HEK293 (cell line): ENCODE results near the gene STK24.

Experiments
- CTCF ChIA-PET: fragments of 350-600 bp; formaldehyde crosslinking; extraction: SDS; loops from one replicate; lab custom pipeline; 2021; ENCODE audit warnings: antibody characterized with exemption; lab: Yijun Ruan, JAX
- POLR2A ChIA-PET: fragments of 300-600 bp; formaldehyde crosslinking; extraction: SDS; loops from one replicate; lab custom pipeline; 2020; ENCODE audit warnings: antibody characterized with exemption, inconsistent platforms; lab: Yijun Ruan, JAX
- H3K27ac ChIP-seq: fragments of 200-500 bp; sonication (Bioruptor generic); 2 replicates; pipeline ENCODE4 v1.5.1; 2014; ENCODE audit warnings: low read depth, low read length, control low read depth, inconsistent platforms; ENCODE audit errors: extremely low read depth
- H3K36me3 ChIP-seq, 2 experiments: fragments of 200-500 bp in 1 of 2; sonication (Bioruptor generic) in 1 of 2; 1 replicate in 1 of 2; 2 replicates in 1 of 2; pipeline ENCODE4 v1.5.1; 2014 to 2017; ENCODE audit warnings: inconsistent platforms in 2 of 2, low read length in 2 of 2; ENCODE audit not compliant: control insufficient read depth in 2 of 2, insufficient read depth in 1 of 2
- H3K4me1 ChIP-seq: fragments of 200-500 bp; sonication (Bioruptor generic); 2 replicates; pipeline ENCODE4 v1.5.1; 2014; ENCODE audit warnings: mild to moderate bottlenecking, low read length, inconsistent platforms; ENCODE audit not compliant: control insufficient read depth, insufficient read depth
- H3K4me3 ChIP-seq: 2 replicates; pipeline ENCODE4 v1.5.1; 2011; ENCODE audit warnings: low read depth, mild to moderate bottlenecking, control low read depth, low read length, moderate library complexity
- H3K9me3 ChIP-seq: fragments of 200-500 bp; sonication (Bioruptor generic); 2 replicates; pipeline ENCODE4 v1.5.1; 2014; ENCODE audit warnings: low read depth, low read length, inconsistent platforms; ENCODE audit not compliant: control insufficient read depth, insufficient read depth
- SCRT1 ChIP-seq: fragments of 450-650 bp; formaldehyde crosslinking; IDR thresholded peaks from 2 replicates; pipeline ENCODE4 v1.5.1; 2016; ENCODE audit warnings: missing biosample characterization, missing genetic modification characterization, borderline replicate concordance
- ZNF114 ChIP-seq: fragments of 450-650 bp; formaldehyde crosslinking; IDR thresholded peaks from 2 replicates; pipeline ENCODE4 v1.5.0; 2017; ENCODE audit warnings: missing biosample characterization, missing genetic modification characterization
- ZNF16 ChIP-seq: fragments of 450-650 bp; formaldehyde crosslinking; IDR thresholded peaks from 2 replicates; pipeline ENCODE4 v1.5.1; 2016; ENCODE audit warnings: low read depth, missing biosample characterization, missing genetic modification characterization
- ZNF184 ChIP-seq: fragments of 450-650 bp; IDR thresholded peaks from 2 replicates; pipeline ENCODE4 v1.5.1; 2018; ENCODE audit warnings: missing biosample characterization, mild to moderate bottlenecking, missing genetic modification characterization
- ZNF24 ChIP-seq: fragments of 450-650 bp; formaldehyde crosslinking; IDR thresholded peaks from 2 replicates; pipeline ENCODE4 v1.5.1; 2016; ENCODE audit warnings: missing biosample characterization, missing genetic modification characterization
- ZNF280D ChIP-seq: fragments of 450-650 bp; formaldehyde crosslinking; IDR thresholded peaks from 2 replicates; pipeline ENCODE4 v1.5.1; 2016; ENCODE audit warnings: missing biosample characterization, missing genetic modification characterization
- ZSCAN16 ChIP-seq: fragments of 450-650 bp; formaldehyde crosslinking; IDR thresholded peaks from 2 replicates; pipeline ENCODE4 v1.5.1; 2016; ENCODE audit warnings: missing biosample characterization, missing genetic modification characterization
- TF ChIP-seq, protein P1 (sequence below): fragments of 450-650 bp; formaldehyde crosslinking; IDR thresholded peaks from 2 replicates; pipeline ENCODE4 v1.5.1; 2016; ENCODE audit warnings: missing biosample characterization, missing genetic modification characterization
- TF ChIP-seq, protein P2 (sequence below): fragments of 450-650 bp; formaldehyde crosslinking; optimal IDR thresholded peaks from 2 replicates; pipeline ENCODE3; 2016; ENCODE audit warnings: missing biosample characterization, mild to moderate bottlenecking, missing genetic modification characterization
- TF ChIP-seq, protein P3 (sequence below): fragments of 450-650 bp; formaldehyde crosslinking; IDR thresholded peaks from 2 replicates; pipeline ENCODE4 v1.5.1; 2016; ENCODE audit warnings: missing biosample characterization, missing genetic modification characterization, borderline replicate concordance

STK24 gene

GRCh38 chr13:98462241-98462882, 114.5 kb downstream of the STK24 start (continued):
- TF ChIP-seq, protein P1, sequence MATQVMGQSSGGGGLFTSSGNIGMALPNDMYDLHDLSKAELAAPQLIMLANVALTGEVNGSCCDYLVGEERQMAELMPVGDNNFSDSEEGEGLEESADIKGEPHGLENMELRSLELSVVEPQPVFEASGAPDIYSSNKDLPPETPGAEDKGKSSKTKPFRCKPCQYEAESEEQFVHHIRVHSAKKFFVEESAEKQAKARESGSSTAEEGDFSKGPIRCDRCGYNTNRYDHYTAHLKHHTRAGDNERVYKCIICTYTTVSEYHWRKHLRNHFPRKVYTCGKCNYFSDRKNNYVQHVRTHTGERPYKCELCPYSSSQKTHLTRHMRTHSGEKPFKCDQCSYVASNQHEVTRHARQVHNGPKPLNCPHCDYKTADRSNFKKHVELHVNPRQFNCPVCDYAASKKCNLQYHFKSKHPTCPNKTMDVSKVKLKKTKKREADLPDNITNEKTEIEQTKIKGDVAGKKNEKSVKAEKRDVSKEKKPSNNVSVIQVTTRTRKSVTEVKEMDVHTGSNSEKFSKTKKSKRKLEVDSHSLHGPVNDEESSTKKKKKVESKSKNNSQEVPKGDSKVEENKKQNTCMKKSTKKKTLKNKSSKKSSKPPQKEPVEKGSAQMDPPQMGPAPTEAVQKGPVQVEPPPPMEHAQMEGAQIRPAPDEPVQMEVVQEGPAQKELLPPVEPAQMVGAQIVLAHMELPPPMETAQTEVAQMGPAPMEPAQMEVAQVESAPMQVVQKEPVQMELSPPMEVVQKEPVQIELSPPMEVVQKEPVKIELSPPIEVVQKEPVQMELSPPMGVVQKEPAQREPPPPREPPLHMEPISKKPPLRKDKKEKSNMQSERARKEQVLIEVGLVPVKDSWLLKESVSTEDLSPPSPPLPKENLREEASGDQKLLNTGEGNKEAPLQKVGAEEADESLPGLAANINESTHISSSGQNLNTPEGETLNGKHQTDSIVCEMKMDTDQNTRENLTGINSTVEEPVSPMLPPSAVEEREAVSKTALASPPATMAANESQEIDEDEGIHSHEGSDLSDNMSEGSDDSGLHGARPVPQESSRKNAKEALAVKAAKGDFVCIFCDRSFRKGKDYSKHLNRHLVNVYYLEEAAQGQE (tag by site-specific recombination) = no peak
- TF ChIP-seq ZNF24 (tag by site-specific recombination) = no peak
- TF ChIP-seq, protein P2, sequence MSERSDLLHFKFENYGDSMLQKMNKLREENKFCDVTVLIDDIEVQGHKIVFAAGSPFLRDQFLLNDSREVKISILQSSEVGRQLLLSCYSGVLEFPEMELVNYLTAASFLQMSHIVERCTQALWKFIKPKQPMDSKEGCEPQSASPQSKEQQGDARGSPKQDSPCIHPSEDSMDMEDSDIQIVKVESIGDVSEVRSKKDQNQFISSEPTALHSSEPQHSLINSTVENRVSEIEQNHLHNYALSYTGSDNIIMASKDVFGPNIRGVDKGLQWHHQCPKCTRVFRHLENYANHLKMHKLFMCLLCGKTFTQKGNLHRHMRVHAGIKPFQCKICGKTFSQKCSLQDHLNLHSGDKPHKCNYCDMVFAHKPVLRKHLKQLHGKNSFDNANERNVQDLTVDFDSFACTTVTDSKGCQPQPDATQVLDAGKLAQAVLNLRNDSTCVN (tag by site-specific recombination) = no peak
- TF ChIP-seq ZNF184 (tag by site-specific recombination) = no peak
- no peak for TF ChIP-seq ZNF280D
- TF ChIP-seq ZSCAN16 (tag by site-specific recombination) = no peak
- no peak for TF ChIP-seq ZNF114 (tag by site-specific recombination)
- no peak for TF ChIP-seq SCRT1 (tag by site-specific recombination)

DNA sequence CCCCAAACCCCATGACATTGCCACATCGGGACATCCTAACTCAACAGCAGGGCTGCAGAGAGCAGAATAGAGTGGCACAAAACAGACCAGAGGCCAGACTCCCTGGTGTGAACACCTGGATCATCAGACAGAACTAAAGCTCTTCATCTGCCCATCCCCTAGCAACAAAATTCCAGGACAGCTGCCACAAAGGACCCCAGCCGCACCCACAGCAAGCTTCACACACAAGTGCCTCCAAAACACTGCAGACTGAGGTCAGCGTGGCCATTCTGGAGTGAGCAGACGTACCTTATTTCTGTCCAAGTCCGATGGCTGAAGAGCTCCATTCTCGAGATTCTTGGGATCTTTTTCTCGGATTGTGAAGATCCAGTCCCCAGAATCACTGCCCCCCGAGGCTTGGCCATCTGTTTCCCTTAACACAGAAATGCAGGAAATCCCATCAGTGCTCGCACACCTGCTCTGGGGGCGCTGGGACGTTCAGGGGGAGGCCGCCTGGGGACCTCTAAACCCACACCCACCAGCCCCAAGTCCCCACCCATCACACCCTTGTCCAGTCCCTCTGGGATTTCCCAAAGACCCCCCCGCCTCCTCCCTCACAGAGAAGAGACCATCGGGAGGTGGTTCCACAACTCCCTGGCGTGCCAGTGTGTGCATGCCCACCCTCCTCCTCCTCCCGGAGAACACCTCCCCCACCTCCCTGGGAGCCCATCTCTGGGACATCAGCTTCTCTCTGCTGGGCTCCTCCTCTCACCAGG, 115.2 kb downstream of the STK24 start:
- CTCF ChIA-PET = interaction anchor here (1.0 kb wide), 1 partner anchor 191 kb away, joined by 4 read pairs; no protein-coding TSS in a partner anchor
- POLR2A ChIA-PET = no interaction called here
- no peak for TF ChIP-seq ZNF16
- TF ChIP-seq, protein P3, sequence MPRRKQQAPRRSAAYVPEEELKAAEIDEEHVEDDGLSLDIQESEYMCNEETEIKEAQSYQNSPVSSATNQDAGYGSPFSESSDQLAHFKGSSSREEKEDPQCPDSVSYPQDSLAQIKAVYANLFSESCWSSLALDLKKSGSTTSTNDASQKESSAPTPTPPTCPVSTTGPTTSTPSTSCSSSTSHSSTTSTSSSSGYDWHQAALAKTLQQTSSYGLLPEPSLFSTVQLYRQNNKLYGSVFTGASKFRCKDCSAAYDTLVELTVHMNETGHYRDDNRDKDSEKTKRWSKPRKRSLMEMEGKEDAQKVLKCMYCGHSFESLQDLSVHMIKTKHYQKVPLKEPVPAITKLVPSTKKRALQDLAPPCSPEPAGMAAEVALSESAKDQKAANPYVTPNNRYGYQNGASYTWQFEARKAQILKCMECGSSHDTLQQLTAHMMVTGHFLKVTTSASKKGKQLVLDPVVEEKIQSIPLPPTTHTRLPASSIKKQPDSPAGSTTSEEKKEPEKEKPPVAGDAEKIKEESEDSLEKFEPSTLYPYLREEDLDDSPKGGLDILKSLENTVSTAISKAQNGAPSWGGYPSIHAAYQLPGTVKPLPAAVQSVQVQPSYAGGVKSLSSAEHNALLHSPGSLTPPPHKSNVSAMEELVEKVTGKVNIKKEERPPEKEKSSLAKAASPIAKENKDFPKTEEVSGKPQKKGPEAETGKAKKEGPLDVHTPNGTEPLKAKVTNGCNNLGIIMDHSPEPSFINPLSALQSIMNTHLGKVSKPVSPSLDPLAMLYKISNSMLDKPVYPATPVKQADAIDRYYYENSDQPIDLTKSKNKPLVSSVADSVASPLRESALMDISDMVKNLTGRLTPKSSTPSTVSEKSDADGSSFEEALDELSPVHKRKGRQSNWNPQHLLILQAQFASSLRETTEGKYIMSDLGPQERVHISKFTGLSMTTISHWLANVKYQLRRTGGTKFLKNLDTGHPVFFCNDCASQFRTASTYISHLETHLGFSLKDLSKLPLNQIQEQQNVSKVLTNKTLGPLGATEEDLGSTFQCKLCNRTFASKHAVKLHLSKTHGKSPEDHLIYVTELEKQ (tag by site-specific recombination) = no peak
- H3K36me3 ChIP-seq = peaks cover 0 to 81% of the 10 kb centered on the region in 2 experiments; a peak in 1 of 3 replicates
- H3K27ac ChIP-seq = no peak overlapping the region
- no peaks in the 10 kb centered on the region for H3K4me1 ChIP-seq
- no peak overlapping the region for H3K4me3 ChIP-seq
- H3K9me3 ChIP-seq = no peaks in the 10 kb centered on the region
